NCI-H460 (cell line): ENCODE results near the gene PRPF6. TPM values are rescaled to one million over a fixed set of nuclear protein-coding genes. Genes with fewer than 3 reads are reported as not detected.

Experiments
- DNase-seq: peaks from one replicate; pipeline ENCODE4 v3.0.0-alpha.2; 2016; ENCODE audit warnings: low read depth; ENCODE audit errors: extremely low read depth
- small RNA-seq, 2 experiments: library from RNA; depleted of rRNA; stranded (forward); fragments of <200 nt; gene quantifications; one replicate each; pipeline ENCODE3, GENCODE V24; 2014
- total RNA-seq: library from RNA; depleted of rRNA; stranded (reverse); fragments of >200 nt; shearing (Covaris generic); gene quantifications from 2 replicates; pipeline ENCODE4 v1.2.3, GENCODE V29; 2014; rRNA removed

The PRPF6 gene
- total RNA-seq, 1 experiment from 2014 or later = 47.9 TPM

DNA sequence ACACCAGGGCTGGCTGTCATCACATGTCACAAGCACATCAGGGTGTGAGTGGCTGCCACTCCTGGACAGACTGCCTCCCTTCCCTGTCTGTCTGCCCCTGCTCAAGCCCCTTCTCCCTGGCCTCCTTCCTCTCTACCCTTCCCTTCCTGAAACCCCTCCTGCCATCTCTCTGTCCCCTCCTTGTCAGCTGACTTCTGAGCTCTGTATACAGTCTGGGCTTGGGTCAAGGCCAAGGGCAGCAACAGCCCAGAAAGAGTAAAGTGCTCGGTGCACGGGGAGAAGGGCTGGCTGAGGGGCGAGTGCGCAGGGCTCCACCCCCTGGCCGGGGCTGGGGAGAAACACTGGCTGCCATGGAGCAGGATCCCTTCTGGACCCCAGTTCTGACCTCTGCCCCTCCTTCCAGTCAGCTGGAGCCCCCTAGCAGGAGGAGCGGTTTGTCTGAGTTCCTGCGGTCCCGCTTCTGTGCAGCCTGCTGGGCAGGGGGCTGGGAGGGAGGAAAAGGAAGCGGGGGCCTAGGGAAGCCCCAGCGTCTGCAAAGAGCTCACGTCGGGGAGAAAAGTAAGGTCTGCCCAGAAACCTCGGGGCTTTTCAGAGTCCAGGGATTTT is 101.3 kb downstream of the PRPF6 start:
- DNase-seq = no peak

Small RNA genes within 50 kb of the gene (small RNA-seq; reads per million reads assigned to genes)
- gene AL355803.1 (0 reads per million in 2 experiments), gene MIR647 (0 reads per million in 2 experiments), gene MIR6813 (0 reads per million in 2 experiments)

Other genes starting within 250 kb of the PRPF6 start
- gene LIME1, start 244.5 kb upstream of the PRPF6 start, total RNA-seq = 6.6 and 7.6 TPM in 2 replicates
- gene SLC2A4RG, start 241.4 kb upstream of the PRPF6 start, total RNA-seq = 15.5 and 19.4 TPM in 2 replicates
- gene ZBTB46, start 149.9 kb upstream of the PRPF6 start, total RNA-seq = 0.20 and 0.30 TPM in 2 replicates
- not detected in 2 replicates for gene ABHD16B, start 119.6 kb upstream of the PRPF6 start, total RNA-seq
- 97.6 and 103 TPM in 2 replicates for gene TPD52L2, start 115.9 kb upstream of the PRPF6 start, total RNA-seq
- 30.7 and 31.9 TPM in 2 replicates for gene DNAJC5, start 86.0 kb upstream of the PRPF6 start, total RNA-seq
- 17.9 and 18.5 TPM in 2 replicates for gene UCKL1, start 24.7 kb upstream of the PRPF6 start, total RNA-seq
- 6.6 and 6.9 TPM in 2 replicates for gene ZNF512B, start 11.2 kb upstream of the PRPF6 start, total RNA-seq
- 2.6 and 3.6 TPM in 2 replicates for gene SAMD10, start 1.5 kb upstream of the PRPF6 start, total RNA-seq
- 0.75 and 0.87 TPM in 2 replicates for gene C20orf204, start 55.0 kb downstream of the PRPF6 start, total RNA-seq
- gene SOX18, start 68.5 kb downstream of the PRPF6 start, total RNA-seq = 0.77 and 1.7 TPM in 2 replicates
- 25.2 and 31.0 TPM in 2 replicates for gene TCEA2, start 82.1 kb downstream of the PRPF6 start, total RNA-seq
- gene RGS19, start 98.4 kb downstream of the PRPF6 start, total RNA-seq = 12.6 and 15.0 TPM in 2 replicates
- 0.17 and 0.32 TPM in 2 replicates for gene OPRL1, start 99.0 kb downstream of the PRPF6 start, total RNA-seq
- not detected in 2 replicates for gene LKAAEAR1, start 103.3 kb downstream of the PRPF6 start, total RNA-seq
- not detected in 2 replicates for gene NPBWR2, start 126.4 kb downstream of the PRPF6 start, total RNA-seq
- gene MYT1, start 183.3 kb downstream of the PRPF6 start, total RNA-seq = not detected in 2 replicates